Vagina (tissue), 2 donors: Measurements from ENCODE around the gene C11orf52.

Experiments used
- POLR2A ChIP-seq, 2 donors: fragments of 450-650 bp; IDR thresholded peaks; one replicate each; pipeline ENCODE4 v1.6.1; 2017; ENCODE audit warnings: antibody characterized with exemption in 2 of 2, mild to moderate bottlenecking in 2 of 2, moderate library complexity in 2 of 2
- POLR2AphosphoS5 ChIP-seq, 2 donors: sonication (generic); formaldehyde crosslinking; IDR thresholded peaks; one replicate each; pipeline ENCODE4 v1.9.0; 2017; ENCODE audit warnings: antibody characterized with exemption in 2 of 2, mild to moderate bottlenecking in 2 of 2, low read depth in 1 of 2; ENCODE audit not compliant: insufficient read depth in 1 of 2
- TF ChIP-seq, protein P1 (sequence below), 3 experiments: fragments of 450-650 bp in 2 of 3; fragments of 200-600 bp in 1 of 3; sonication (generic) in 1 of 3; IDR thresholded peaks; one replicate each; pipeline ENCODE4 v1.5.1; 2017 to 2019; ENCODE audit warnings: antibody characterized with exemption in 3 of 3, mild to moderate bottlenecking in 2 of 3, moderate library complexity in 2 of 3

DNA sequence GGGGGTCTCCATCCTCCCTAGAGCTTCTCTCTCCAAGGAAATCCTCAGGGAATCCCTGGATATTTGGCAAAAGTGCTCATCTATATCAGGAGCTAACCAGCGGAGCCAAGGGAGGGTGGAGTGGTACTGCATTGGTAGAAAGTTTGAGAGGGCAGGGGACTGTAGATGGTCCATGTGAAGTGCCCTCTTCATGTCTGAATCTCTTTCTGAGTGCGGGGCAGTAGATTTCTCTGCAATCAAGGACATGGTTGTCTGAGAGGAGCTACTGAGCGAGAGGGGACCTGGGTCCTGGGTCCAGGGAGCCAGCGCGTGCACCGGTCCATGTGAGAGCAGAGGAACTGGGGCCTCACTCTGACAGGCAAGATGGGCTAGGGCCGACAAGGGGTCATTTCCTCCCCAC lies 19.1 kb downstream of the C11orf52 start:
- no peak for TF ChIP-seq POLR2A (IDR thresholded peaks at IDR 0.05)
- TF ChIP-seq, protein P1, sequence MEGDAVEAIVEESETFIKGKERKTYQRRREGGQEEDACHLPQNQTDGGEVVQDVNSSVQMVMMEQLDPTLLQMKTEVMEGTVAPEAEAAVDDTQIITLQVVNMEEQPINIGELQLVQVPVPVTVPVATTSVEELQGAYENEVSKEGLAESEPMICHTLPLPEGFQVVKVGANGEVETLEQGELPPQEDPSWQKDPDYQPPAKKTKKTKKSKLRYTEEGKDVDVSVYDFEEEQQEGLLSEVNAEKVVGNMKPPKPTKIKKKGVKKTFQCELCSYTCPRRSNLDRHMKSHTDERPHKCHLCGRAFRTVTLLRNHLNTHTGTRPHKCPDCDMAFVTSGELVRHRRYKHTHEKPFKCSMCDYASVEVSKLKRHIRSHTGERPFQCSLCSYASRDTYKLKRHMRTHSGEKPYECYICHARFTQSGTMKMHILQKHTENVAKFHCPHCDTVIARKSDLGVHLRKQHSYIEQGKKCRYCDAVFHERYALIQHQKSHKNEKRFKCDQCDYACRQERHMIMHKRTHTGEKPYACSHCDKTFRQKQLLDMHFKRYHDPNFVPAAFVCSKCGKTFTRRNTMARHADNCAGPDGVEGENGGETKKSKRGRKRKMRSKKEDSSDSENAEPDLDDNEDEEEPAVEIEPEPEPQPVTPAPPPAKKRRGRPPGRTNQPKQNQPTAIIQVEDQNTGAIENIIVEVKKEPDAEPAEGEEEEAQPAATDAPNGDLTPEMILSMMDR (IDR thresholded peaks at IDR 0.05): no peak
- no peak for TF ChIP-seq POLR2AphosphoS5 (IDR thresholded peaks at IDR 0.05; ENCODE audit: insufficient read depth in 1 of 2, low read depth in 1 of 2)
